Fibroblast of the aortic adventitia (primary cell): ENCODE data around the gene COL11A1. TPM values are rescaled to one million over a fixed set of nuclear protein-coding genes. Genes with fewer than 3 reads are reported as not detected.
"Not testable (repeated sequence)": the region's sequence is repeated elsewhere in the genome, so short reads cannot be mapped to it uniquely, and the experiment has no call there.

ENCODE experiments used
- DNase-seq: peaks from one replicate; pipeline ENCODE4 v3.0.0-alpha.2; 2010; ENCODE audit warnings: low read depth
- H3K4me3 ChIP-seq: 2 replicates; pipeline ENCODE4 v1.5.1; 2011; ENCODE audit warnings: low read depth, mild to moderate bottlenecking, control low read depth, low read length, moderate library complexity
- CTCF ChIP-seq: IDR thresholded peaks from 2 replicates; pipeline ENCODE4 v1.5.1; 2011; ENCODE audit warnings: mild to moderate bottlenecking, low read length, control low read depth, inconsistent platforms; ENCODE audit not compliant: insufficient read depth
- total RNA-seq: library from RNA; depleted of rRNA; stranded (reverse); fragments of >200 nt; gene quantifications from 2 replicates; pipeline ENCODE4 v1.2.3, GENCODE V29; 2012; ENCODE audit warnings: low replicate concordance

The COL11A1 gene
- total RNA-seq, 1 donor: 0.45 TPM

GRCh38 chr1:103058391-103058790 lies 49.9 kb downstream of the COL11A1 start:
- H3K4me3 ChIP-seq: no peak overlapping the region
- DNase-seq: no peak
- TF ChIP-seq CTCF: no peak

GRCh38 chr1:103056423-103056822 lies 51.9 kb downstream of the COL11A1 start:
- H3K4me3 ChIP-seq: no peak overlapping the region
- no peak for TF ChIP-seq CTCF
- DNase-seq: no peak

- not testable (repeated sequence) for H3K4me3 ChIP-seq, DNase-seq
Measured at GRCh38 chr1:103028110-103028509, 80.2 kb downstream of the COL11A1 start.

- no peak for TF ChIP-seq CTCF
- no peak for DNase-seq
- H3K4me3 ChIP-seq: no peak overlapping the region
Measured at GRCh38 chr1:103025858-103026409, 82.4 kb downstream of the COL11A1 start.

- H3K4me3 ChIP-seq: no peak overlapping the region
- DNase-seq: no peak
Measured at GRCh38 chr1:103024051-103024450, 84.3 kb downstream of the COL11A1 start.

GRCh38 chr1:103002005-103002404 lies 106.3 kb downstream of the COL11A1 start:
- no peak overlapping the region for H3K4me3 ChIP-seq
- DNase-seq: no peak
- TF ChIP-seq CTCF: no peak

More at GRCh38 chr1:103024051-103024450, 84.3 kb downstream of the COL11A1 start:
- TF ChIP-seq CTCF: no peak

- no peak for DNase-seq
- TF ChIP-seq CTCF: no peak
- no peak overlapping the region for H3K4me3 ChIP-seq
Measured at GRCh38 chr1:102978874-102979273, 129.4 kb downstream of the COL11A1 start.
